ENCODE measurements around the gene ITPRIP.
A peak's percentile ranks its signal among the peaks of the same experiment; 100 is the strongest.

Gene ITPRIP

DNA sequence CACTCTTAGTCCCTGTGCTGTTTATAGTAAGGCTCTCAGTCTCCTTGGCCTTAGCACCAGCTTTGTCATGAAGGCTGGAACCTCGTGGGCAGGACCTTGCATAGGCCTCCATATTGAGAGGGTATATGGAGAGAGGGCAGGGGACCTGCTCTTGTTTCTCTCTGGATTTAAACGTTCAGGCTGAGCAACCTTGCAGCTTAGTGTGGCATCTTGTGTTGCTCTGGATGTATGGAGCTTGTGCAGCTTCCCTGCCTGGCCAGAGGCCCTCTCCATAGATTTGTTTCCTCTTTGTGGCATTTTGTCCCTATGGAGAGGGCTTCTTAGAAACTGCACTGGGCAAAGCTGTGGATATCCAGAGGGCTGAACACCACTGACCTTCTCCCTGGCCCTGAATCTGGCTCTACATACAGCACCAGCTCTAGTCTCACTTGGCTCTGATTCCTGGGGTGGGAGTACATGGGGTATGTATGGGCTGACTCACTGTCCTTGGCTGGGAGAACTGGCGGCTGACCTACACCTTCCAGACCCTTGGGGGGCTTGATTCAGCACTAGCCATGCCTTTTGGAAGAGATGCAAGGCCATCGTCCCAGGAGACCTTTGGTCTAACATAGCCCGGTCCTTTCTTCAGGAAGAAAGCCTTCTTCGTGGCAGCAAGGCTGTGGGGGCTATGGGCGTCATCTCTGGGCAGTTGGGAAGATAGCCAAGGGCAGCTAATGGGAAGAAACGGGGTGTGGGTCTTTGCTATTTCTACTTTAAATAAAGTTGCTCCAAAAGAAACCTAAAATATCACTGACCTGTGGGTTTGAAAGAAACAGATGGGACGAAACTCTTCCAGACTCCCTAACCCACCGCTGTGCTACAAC is 30.5 kb downstream of the ITPRIP start:
- DNase-seq: no peak

DNA sequence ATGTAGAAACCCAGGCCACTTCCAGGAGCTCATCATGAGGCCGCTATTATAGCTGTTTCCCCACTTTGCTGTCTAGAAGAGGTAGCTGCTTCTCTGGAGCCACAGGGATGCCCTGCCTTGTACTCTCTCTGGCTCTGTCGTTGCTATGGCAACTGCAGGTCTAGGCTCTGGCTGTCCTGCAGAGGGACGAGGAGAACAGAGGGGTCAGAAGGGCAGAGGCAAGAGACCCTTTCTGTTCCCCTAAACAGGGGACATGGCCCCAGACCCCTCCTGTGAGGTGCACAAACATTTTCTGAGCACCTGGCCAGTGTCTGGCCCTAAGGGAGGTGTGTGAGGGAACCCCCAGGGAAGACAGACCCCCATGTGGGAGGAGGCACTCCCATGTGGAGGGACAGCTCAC is 31.4 kb downstream of the ITPRIP start:
- DNase-seq: no peak

DNA sequence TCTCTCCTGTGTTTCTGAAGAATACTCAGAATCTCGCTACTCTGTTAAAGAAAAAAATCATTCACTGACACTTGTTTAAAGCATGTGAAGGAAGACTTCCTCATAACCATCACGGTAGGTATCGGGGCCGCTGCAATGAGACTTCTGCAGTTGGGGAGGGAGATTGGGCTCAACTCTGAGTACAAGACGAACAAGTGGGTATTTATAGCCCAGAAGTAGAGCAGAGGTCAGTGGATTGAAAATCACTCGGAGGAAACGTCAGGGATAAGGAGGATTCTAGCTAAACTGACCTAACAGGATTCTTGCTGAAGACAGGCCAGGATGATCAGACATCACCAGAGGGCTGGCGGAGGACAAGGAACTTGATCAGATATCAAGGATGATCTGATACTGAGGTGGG is 33.3 kb downstream of the ITPRIP start:
- DNase-seq: no peak

DNA sequence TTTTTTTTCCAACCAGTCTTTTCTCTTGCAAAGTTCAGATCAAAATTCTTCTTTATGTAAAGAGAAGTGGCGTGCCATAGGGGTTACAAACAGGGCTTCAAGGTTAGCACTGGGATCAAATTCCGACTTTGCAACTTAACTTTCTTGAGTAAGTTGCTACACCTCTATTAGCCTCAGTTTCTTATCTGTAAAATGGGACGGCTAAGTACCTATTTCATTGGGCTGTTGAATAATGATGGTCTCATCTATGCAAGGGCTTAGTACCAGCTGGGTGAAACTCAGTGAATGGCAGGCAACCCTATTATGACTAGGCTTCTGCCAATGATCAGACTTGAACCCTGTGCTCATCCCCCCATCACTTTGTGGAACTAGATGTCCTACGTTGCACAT is 33.9 kb downstream of the ITPRIP start:
- no peak for DNase-seq

DNA sequence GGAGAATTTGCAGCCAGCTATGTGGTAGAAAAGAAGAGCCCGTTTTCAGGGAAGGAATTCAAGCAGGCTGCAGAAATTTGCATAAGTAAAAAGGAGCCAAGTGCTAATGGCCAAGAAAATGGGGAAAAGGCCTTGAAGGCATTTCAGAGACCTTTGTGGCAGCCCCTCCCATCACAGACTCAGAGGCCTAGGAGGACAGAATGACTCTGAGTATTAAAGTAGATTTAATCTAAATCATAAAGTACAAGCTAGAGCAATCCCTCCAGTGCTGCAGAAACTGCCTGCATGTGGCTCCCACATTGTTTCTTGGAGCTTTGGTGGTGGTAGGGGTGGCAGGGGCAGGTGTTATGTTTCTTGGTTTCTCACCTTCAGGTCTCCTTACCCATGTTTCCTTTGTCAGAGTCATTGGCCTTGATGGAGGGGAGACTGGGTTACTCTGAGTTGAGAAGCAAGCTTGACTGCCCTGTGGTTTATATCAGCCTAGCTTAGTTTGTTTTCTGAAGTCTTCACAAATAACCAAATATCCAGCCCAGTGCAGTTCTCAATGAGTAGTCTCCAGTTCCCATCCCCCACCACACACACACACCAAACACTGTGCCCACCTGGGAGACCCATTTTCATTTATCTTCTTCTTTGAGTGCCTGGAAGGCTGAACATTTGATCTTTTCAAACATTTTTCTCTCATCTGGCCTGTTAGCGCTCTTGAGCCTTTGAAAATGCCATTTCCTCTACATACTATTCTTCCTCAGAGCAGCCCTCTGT is 34.5 kb downstream of the ITPRIP start:
- no peak for DNase-seq

DNA sequence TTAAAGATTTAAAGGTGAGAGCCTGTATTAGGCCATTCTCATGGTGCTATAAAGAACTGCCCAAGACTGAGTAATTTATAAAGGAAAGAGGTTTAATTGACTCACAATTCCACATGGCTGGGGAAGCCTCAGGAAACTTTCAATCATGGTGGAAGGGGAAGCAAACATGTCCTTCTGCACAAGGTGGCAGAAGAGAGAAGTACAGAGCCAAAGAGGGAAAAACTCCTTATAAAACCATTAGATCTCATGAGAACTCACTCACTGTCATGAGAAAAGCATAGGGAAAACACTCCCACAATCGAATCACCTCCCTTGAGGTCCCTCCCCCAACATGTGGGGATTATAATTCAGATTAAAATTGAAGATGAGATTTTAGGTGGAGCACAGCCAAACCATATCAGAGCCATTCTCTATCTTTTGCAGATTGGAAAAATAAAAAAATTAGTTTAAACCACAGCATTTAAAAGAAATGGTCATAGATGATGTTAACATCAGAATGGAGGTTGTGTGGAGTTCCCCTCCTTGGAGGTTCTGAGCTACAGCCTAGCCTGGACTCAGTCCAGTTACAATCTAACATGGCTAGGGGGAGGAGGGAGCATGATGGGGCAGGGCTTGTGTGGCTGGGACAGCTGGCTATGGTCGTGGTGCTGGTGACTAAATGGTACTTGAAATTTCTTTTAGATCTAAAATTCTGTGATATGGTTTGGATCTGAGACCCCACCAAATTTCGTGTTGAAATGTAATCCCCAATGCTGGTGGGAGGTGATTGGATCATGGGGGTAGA is 36.2 kb downstream of the ITPRIP start:
- no peak for DNase-seq

DNA sequence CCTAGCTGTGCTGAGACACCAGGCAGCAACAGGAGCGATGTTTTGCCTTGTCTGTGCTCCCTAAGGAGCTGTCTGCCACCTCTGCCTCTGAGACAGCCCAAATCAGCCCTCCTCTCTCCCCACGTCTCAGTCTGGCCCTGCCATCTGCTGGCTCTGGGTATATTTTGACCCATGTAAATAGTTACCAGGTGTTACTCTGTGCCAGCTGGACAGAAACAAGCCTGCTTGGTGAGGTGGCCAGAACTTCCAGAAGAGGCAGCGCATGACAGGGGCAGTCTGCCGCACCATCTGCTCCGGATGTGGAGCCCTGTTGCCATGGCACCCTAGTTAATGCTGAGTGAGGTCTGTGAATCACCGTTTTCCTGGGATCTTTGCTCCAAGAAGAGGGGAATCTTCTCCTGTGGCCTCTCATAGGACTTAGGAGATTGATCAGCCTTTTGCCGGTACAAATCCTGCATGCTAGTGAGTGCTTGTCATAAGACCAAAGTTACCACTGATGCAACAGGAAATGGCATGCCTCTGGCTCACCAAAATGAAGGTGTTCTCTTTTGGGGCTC is 37.5 kb downstream of the ITPRIP start:
- no peak for DNase-seq

DNA sequence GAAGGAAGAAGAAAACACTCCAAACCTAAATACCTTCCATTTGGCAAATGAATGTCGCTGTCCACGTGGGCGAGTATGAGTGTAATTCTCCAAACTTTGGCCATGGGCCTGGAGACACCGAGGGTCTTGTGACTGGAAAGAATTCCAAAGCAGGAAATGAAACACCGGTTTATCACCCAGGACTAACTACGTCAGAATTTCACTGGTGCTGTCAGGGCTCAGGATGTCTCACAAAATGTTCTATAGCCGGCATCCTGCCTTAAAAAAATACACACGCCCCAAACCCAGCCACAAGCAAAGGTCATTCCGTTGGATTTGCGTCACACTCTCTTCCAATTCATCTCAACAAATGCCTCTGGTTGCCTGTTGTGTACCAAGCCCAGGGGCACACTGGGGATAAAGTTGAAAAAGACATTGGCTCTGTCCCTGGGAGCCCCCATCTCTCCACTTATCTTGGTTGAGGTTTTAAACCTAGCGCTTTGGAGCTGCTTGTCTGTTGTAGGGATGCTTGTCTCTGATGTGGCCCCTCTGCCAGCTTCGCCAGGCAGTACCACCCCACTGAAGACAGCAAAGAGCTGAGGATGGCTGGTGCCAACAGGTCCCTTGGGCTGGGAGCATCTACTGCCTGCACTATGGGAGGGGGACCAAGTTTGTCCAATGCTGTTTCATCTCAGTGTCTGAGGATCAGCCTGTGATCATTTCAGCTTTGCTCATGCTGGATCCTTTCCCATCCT is 38.1 kb downstream of the ITPRIP start:
- no peak for DNase-seq

DNA sequence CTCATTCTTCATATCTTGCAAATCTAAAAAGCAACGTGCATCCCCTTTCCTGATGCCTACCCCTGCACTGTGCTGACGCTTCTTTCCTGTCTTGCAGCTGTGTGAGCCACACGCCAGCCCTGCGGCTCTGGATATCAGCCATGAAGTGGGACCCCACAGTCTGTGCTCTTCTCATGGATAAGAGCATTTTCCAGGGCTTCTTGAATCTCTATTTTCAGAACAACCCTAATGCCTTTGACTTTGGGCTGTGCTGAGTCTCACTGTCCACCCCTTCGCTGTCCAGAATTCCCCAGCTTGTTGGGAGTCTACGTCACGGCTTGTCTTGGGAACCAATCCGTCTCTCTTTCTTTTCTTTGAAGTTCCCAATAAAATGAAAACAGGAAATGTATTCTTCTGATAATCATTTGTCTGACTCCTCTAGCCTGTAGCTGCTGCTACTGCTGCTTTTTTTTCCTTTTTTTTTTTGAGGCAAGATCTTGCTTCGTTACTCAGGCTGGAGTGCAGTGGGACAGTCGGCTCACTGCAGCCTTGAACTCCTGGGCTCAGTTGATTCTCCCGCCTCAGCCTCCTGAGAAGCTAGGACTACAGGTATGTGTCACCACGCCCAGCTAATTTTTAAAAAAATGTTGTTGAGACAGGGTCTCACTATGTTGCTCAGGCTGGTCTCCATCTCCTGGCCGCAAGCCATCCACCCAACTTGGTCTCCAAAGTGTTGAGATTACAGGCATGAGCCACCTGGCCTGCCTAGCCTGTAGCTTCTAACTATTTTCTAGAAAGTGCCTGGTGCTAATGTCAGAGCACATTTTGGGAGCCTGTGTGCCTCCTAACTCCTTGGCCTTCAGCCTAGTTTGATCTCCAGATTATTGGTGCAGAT is 39.0 kb downstream of the ITPRIP start:
- DNase-seq: no peak

DNA sequence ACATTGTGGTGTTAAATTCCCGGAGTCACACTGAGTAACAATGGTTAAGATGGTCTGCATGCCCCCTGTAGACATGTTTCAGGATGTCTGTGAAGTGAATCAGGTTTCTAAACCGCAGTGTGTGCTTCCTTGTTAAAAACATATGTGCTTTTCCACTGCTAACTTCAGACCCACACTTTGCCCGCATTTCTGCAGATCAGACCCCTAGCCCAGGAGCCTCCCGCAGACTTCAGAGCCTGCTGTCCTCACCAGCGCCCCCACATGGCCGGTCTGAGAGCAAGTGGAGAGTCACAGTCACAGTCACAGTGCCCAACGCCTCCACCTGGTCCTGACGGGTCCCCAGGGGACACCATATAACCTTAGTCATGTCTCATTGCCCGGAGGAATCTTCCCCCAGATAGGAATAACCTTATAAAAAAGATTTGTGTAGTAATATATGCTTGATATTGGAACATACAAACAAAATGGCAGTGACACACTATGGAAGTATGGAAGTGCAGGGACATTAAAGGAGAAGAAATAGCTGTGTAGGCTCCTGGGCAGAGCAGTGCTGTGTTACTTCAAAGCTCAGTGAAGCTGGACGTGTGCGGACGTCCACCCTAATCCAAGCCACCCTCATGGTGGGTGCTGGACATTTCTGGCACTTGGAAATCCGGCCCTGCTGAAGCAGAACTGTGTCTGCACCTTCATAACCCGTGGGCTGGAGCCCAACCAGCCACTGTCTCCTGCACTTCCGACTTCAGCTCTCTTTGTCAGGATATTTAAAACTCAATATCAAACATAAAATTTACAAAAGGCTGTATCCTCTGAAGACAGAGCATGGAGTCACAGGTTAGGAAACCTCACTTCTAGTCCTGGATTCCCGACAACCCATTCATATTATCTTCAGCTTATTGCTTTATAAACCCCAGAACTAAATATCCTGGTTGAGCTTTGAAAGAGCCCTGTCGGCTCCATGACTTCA is 40.3 kb downstream of the ITPRIP start:
- DNase-seq: no peak

DNA sequence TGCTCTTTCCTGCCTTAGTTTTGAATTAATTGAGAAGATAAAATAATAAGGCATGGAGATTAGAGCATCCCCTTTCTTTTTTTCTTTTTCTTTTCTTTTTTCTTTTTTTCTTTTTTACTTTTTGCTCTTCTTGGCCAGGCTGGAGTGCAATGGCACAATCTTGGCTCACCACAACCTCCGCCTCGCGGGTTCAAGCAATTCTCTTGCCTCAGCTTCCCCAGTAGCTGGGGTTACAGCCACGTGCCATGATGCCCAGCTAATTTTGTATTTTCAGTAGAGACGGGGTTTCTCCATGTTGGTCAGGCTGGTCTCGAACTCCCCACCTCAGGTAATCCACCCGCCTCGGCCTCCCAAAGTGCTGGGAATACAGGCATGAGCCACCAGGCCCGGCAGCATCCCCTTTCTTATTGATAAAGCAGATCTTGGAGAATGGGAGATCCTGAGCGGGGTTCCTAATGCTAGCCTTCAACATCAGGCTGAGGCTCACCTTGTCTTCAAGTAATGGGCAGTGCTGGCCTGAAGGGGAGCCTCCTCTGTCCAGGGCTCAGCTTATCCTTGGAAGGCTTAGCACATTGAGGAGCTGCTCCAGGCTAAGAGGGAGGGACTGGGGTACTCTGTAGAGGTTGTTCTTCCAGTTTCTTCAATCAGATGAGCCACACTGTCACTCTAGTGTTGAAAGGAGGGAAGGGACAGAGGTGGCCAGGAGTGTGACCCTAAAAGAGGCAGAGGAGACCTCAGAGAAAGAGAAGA is 41.4 kb downstream of the ITPRIP start:
- DNase-seq: no peak

DNA sequence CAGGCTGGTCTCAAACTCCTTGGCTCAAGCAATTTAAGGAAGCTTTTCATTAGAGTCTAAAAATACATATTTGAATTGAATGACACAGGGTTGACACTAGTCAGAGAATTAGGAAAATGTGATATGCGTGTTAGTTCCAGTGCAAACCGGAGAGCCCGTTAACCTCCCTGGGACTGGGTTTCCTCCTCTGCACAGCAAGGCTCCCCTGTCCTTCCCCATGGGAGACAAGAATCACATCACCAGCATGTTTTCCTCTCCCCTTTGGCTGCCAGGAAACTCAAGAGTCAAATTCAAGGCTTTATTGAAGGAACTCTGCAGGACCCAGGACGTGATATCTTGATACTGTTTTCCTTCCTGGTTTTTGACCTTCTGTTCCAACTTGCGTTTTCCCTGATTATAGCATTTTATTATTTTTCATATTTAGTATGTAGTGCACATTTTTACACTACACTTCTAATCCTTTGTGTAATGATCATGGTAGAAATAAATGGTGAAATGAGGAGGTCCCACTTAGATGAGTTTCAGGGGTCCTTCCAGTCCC is 44.4 kb downstream of the ITPRIP start:
- no peak for DNase-seq

DNA sequence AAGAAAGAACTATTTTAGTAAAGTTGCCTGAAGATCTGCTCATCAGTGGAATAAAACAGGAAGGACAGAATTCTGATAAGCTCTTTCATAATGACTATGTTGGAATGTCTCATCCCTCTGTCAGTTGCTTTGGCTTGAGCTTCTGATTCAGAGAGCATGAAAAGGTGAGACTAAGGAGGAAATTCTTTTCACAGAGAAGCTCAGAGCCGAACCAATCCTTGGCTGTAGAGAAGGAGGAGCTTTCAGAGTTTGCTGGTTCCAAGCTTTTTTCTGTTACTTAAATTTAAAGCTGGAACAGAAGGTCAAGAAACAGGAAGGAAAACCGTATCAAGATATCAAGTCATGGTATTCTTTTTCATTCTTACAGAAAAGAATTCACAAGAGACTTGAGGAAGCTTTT is 45.3 kb downstream of the ITPRIP start:
- DNase-seq: no peak

DNA sequence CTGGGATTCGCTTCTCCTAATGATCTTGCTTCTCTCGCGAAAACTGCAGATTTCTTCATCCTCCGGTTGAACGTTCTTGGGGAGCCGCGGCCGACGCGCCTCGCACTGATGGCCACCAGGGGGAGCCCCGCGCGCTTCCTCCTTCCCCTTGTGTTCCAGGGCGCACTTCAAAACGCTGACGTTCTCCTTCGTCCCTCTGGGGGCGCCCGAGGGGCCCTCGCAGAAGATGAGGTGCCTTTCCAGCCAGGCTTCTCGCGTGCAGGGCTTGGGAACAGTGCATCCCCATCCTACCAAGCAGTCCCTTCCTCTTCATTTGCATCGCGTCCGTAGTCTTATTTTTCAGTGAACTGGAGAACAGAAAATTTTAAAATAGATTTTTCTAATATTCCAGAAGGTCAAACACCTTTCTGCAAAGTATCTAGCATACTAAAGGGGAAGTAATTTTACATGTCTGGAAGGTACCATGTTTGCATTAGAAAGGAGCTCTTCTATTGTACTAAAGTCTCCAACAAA is 46.8 kb downstream of the ITPRIP start:
- peak; percentile 72 for DNase-seq

DNA sequence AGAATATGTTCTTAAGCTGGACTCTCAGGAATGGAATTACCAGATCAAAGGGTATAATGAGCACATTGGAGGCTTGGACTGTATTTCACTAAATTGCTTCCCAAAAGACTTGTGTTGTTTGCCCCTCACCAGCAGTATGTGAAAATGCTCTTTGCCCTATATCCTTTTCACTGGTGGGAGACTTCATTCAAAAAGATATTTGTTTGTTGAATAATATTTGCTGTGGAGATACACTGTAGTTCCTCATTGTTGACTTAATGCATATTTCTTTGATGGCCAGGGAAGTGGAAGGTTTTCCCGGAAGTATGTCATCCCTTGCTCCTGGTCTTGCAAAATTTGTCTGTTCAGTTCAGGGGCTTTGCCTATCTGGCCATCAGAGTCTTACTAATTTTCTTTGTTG is 49.9 kb downstream of the ITPRIP start:
- DNase-seq: no peak

DNA sequence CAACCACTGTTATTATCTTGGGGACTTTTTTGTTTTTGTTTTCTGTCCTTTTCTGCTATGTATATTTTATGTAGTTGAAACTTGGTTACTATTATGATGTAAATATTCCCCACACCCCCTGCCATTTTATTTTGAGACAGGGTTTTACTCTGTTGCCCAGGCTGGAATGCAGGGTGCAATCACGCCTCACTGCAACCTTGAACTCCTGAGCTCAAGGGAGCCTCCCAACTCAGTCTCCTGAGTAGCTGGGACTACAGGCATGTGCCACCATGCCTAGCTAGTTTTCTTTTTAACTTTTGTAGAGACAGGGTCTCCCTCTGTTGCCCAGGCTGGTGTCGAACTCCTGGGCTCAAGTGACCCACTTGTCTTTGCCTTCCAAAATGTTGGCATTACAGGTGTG is 51.3 kb downstream of the ITPRIP start:
- DNase-seq: no peak

DNA sequence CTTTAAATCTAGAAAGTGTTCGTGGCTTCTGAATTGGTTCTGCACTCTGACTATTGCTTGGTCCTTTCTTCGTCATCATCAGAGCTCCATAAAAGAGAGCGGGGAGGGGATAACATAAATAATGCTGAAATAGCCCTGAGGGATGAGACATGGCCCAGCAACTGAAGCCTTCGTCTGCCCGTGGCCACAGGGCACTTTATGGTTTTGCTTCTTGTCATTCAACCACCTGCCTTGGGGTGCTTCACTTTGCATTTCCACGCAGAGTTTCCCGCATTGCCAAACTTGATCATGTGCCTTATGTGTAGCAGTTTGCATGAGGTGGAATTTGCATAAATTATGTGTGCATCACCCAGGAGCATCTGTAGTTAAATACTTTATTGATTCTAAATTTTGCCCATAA is 53.4 kb downstream of the ITPRIP start:
- no peak for DNase-seq

DNA sequence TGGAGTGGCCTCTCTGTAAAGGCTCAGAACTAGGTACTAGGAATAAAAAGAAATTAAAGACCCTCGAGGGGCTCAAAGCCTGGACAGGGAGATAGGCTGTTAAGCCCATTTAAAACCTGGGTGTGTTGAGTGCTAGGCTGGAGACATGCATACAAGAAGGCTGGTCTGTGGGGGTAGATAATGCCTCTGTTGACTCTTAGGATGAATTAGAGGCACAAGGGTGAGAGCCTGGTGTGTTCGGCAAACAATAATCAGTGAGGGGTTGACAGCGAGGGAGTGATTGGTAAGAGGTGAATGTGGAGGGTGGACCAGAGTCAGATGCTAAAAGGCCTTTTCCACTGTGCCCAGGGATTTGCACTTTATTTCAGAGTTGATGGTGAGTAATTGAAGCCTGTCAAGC is 56.6 kb downstream of the ITPRIP start:
- no peak for DNase-seq
